Measurements from ENCODE around the gene PABPC1L. TPM values are rescaled to one million over a fixed set of nuclear protein-coding genes. Genes with fewer than 3 reads are reported as not detected.

Gene PABPC1L
- total and polyA plus RNA-seq, 2 of the 13 experiments (the other 11 are each of a cell fraction or from before 2014, with no cell fraction given): 30.8 to 252 TPM

GRCh38 chr20:44960103-44960852, 50.4 kb downstream of the PABPC1L start, which contains the start of gene TOMM34 (continued):
- peak; percentile 85 for TF ChIP-seq BHLHE40 (IDR thresholded peaks at IDR 0.05; ENCODE audit: low read length)
- peak; percentile 93 for TF ChIP-seq ZNF552 (CRISPR knock-in tag; IDR thresholded peaks at IDR 0.05; ENCODE audit: borderline replicate concordance)
- TF ChIP-seq SMYD3 (CRISPR knock-in tag; IDR thresholded peaks at IDR 0.05): peak; percentile 95; the same call in 1 of the 2 replicates
- no peak for TF ChIP-seq TCF7 (IDR thresholded peaks at IDR 0.05; ENCODE audit: low read depth)
- TF ChIP-seq SAP130 (CRISPR knock-in tag; IDR thresholded peaks at IDR 0.05; ENCODE audit: low read depth): peak; percentile 95
- TF ChIP-seq ZNF572 (CRISPR knock-in tag; IDR thresholded peaks at IDR 0.05): peak; percentile 96; the same call in 1 of the 2 replicates
- TF ChIP-seq, protein P1, sequence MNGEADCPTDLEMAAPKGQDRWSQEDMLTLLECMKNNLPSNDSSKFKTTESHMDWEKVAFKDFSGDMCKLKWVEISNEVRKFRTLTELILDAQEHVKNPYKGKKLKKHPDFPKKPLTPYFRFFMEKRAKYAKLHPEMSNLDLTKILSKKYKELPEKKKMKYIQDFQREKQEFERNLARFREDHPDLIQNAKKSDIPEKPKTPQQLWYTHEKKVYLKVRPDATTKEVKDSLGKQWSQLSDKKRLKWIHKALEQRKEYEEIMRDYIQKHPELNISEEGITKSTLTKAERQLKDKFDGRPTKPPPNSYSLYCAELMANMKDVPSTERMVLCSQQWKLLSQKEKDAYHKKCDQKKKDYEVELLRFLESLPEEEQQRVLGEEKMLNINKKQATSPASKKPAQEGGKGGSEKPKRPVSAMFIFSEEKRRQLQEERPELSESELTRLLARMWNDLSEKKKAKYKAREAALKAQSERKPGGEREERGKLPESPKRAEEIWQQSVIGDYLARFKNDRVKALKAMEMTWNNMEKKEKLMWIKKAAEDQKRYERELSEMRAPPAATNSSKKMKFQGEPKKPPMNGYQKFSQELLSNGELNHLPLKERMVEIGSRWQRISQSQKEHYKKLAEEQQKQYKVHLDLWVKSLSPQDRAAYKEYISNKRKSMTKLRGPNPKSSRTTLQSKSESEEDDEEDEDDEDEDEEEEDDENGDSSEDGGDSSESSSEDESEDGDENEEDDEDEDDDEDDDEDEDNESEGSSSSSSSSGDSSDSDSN (CRISPR knock-in tag; IDR thresholded peaks at IDR 0.05): peak; percentile 98
- TF ChIP-seq YY1 (IDR thresholded peaks at IDR 0.05; ENCODE audit: insufficient read depth, insufficient replicate concordance, low read depth, low read length): peak; percentile 59
- TF ChIP-seq, protein P2, sequence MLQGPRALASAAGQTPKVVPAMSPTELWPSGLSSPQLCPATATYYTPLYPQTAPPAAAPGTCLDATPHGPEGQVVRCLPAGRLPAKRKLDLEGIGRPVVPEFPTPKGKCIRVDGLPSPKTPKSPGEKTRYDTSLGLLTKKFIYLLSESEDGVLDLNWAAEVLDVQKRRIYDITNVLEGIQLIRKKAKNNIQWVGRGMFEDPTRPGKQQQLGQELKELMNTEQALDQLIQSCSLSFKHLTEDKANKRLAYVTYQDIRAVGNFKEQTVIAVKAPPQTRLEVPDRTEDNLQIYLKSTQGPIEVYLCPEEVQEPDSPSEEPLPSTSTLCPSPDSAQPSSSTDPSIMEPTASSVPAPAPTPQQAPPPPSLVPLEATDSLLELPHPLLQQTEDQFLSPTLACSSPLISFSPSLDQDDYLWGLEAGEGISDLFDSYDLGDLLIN (CRISPR knock-in tag; IDR thresholded peaks at IDR 0.05; ENCODE audit: borderline replicate concordance): 0 out of 2 replicates have a peak, but pooled peaks have one; percentile 62
- peak; percentile 54 for TF ChIP-seq HDAC2 (CRISPR knock-in tag; IDR thresholded peaks at IDR 0.05)
- TF ChIP-seq, protein P3, sequence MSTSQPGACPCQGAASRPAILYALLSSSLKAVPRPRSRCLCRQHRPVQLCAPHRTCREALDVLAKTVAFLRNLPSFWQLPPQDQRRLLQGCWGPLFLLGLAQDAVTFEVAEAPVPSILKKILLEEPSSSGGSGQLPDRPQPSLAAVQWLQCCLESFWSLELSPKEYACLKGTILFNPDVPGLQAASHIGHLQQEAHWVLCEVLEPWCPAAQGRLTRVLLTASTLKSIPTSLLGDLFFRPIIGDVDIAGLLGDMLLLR (CRISPR knock-in tag; IDR thresholded peaks at IDR 0.05): peak; percentile 96
- peak; percentile 99 for TF ChIP-seq CSRNP1 (CRISPR knock-in tag; IDR thresholded peaks at IDR 0.05)
- peak; percentile 65; the same call in 1 of the 2 replicates for TF ChIP-seq ZNF83 (CRISPR knock-in tag; IDR thresholded peaks at IDR 0.05; ENCODE audit: borderline replicate concordance)
- TF ChIP-seq ZNF629 (CRISPR knock-in tag; conservative IDR thresholded peaks at IDR 0.05): 0 out of 2 replicates have a peak, but pooled peaks have one; percentile 18
- TF ChIP-seq, protein P4, sequence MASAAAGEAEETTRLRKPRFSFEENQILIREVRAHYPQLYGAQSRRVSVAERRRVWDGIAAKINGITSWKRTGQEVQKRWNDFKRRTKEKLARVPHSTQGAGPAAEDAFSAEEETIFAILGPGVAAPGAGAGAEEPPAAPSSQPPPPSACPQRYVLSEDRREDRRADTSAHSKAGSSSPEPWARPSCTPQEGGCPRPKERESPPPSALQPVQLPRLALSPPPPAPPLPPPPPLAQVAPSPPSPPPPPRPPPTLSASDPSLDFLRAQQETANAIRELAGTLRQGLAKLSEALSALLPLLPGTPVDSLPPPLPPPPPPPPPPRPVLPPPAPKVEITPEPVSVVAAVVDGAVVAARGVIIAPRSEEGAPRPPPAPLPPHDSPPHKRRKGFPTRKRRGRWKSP (CRISPR knock-in tag; IDR thresholded peaks at IDR 0.05): peak; percentile 97
- peak; percentile 95 for TF ChIP-seq ZNF841 (CRISPR knock-in tag; IDR thresholded peaks at IDR 0.05; ENCODE audit: borderline replicate concordance)
- TF ChIP-seq PBX3 (CRISPR knock-in tag; IDR thresholded peaks at IDR 0.05; ENCODE audit: borderline replicate concordance): no peak

Measured in HepG2 (cell line).